Testis (tissue), 2 donors: Measurements from ENCODE around the gene ARHGEF25.

Experiments used
- POLR2A ChIP-seq: fragments of 450-650 bp; IDR thresholded peaks from one replicate; pipeline ENCODE4 v1.6.1; 2017; ENCODE audit warnings: antibody characterized with exemption, mild to moderate bottlenecking, moderate library complexity
- TF ChIP-seq, protein P1 (sequence below), 3 experiments: fragments of 450-650 bp in 2 of 3; fragments of 200-600 bp in 1 of 3; sonication (generic) in 1 of 3; IDR thresholded peaks; one replicate each; pipeline ENCODE4 v1.5.1; 2016 to 2019; ENCODE audit warnings: antibody characterized with exemption in 3 of 3, mild to moderate bottlenecking in 2 of 3, moderate library complexity in 1 of 3

DNA sequence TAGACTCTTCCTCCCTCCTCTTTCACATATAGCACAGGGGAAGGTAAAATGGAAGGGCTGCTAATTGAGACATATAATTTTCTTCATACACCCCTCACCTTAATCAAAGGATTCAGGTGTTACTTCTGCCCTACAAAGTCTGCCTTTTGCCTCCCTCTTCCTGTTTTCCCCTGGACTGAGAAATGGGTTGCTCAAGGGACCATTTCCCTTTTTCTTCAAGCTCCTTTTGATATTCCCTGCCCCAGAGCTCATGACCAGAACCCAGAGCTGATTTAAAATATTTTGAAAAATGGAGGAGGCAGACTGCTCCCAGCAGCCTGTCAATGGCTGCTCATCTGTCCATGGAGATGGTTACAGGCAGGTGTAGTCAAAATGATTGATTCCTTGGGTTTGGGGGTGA lies 26.5 kb upstream of the ARHGEF25 start:
- TF ChIP-seq, protein P1, sequence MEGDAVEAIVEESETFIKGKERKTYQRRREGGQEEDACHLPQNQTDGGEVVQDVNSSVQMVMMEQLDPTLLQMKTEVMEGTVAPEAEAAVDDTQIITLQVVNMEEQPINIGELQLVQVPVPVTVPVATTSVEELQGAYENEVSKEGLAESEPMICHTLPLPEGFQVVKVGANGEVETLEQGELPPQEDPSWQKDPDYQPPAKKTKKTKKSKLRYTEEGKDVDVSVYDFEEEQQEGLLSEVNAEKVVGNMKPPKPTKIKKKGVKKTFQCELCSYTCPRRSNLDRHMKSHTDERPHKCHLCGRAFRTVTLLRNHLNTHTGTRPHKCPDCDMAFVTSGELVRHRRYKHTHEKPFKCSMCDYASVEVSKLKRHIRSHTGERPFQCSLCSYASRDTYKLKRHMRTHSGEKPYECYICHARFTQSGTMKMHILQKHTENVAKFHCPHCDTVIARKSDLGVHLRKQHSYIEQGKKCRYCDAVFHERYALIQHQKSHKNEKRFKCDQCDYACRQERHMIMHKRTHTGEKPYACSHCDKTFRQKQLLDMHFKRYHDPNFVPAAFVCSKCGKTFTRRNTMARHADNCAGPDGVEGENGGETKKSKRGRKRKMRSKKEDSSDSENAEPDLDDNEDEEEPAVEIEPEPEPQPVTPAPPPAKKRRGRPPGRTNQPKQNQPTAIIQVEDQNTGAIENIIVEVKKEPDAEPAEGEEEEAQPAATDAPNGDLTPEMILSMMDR (IDR thresholded peaks at IDR 0.05), result no peak
- TF ChIP-seq POLR2A, result no peak
